ENCODE data around the gene CCSER1. TPM values are rescaled to one million over a fixed set of nuclear protein-coding genes. Genes with fewer than 3 reads are reported as not detected.

The CCSER1 gene
- total RNA-seq, 1 experiment from 2014 or later = 0.05 TPM

GRCh38 chr4:90128961-90129495 lies 1.8 kb downstream of the CCSER1 start:
- in situ Hi-C loops (cut with HindIII; ENCODE audit: low pct_unique_long_range_greater_than_20kb, low sequenced_read_pairs) = no loop called here
- no TSS peak for BruUV-seq (replicated peaks)
- H3K27me3 ChIP-seq (ENCODE audit: control insufficient read depth, insufficient read depth, low read length) = peaks cover 2% of the 10 kb centered on the region
- H3K4me1 ChIP-seq (ENCODE audit: control insufficient read depth, insufficient read depth, low read length) = no peaks in the 10 kb centered on the region
- no peak for TF ChIP-seq SIN3A (IDR thresholded peaks at IDR 0.05; ENCODE audit: borderline replicate concordance, insufficient read depth, low read depth, low read length)
- no peak for TF ChIP-seq CTCF (IDR thresholded peaks at IDR 0.05)
- TF ChIP-seq POLR2AphosphoS5 (IDR thresholded peaks at IDR 0.05; ENCODE audit: low read depth, low read length) = no peak
- no peak for TF ChIP-seq TCF7L2 (IDR thresholded peaks at IDR 0.05; ENCODE audit: low read depth, low read length)
- TF ChIP-seq REST (IDR thresholded peaks at IDR 0.05; ENCODE audit: insufficient read depth in 1 of 2, low read depth in 2 of 2, low read length in 1 of 2) = no peak
- H3K9me3 ChIP-seq (ENCODE audit: control insufficient read depth, insufficient read depth, low read depth, low read length) = no peaks in the 10 kb centered on the region
- no peak for DNase-seq (ENCODE audit: low read depth, low spot score)
- H3K4me3 ChIP-seq (ENCODE audit: low read depth in 2 of 2, low read length in 2 of 2) = peak overlapping the region in 1 of 2 experiments; percentile 55; a peak in 1 of 4 replicates
- ChIA-PET POLR2A (interaction anchor here (0.6 kb wide), 1 partner anchor 35 kb away, joined by 4 read pairs; no protein-coding TSS in a partner anchor), CTCF (no interaction called here)
- no peak for ATAC-seq
- intact Hi-C loops (cut with micrococcal nuclease; ENCODE audit: unreplicated experiment) = no loop called here
- H3K36me3 ChIP-seq (ENCODE audit: control insufficient read depth, insufficient read depth, low read length) = no peaks in the 10 kb centered on the region; the same call in 1 of the 2 replicates
- no peak overlapping the region for H3K27ac ChIP-seq (ENCODE audit: low read length)

GRCh38 chr4:90130076-90130475 lies 2.9 kb downstream of the CCSER1 start:
- no peak for TF ChIP-seq POLR2AphosphoS5 (IDR thresholded peaks at IDR 0.05; ENCODE audit: low read depth, low read length)
- ChIA-PET CTCF (no interaction called here), POLR2A (no interaction called here)
- Histone ChIP-seq H3K9me3 (ENCODE audit: control insufficient read depth, insufficient read depth, low read depth, low read length) (no peaks in the 10 kb centered on the region), H3K4me1 (ENCODE audit: control insufficient read depth, insufficient read depth, low read length) (no peaks in the 10 kb centered on the region), H3K36me3 (ENCODE audit: control insufficient read depth, insufficient read depth, low read length) (no peaks in the 10 kb centered on the region; the same call in 1 of the 2 replicates), H3K27ac (ENCODE audit: low read length) (no peak overlapping the region), H3K27me3 (ENCODE audit: control insufficient read depth, insufficient read depth, low read length) (peaks cover 2% of the 10 kb centered on the region), H3K4me3 (ENCODE audit: low read depth in 2 of 2, low read length in 2 of 2) (no peak overlapping the region)
- BruUV-seq (replicated peaks) = no TSS peak
- intact Hi-C loops (cut with micrococcal nuclease; ENCODE audit: unreplicated experiment) (no loop called here), in situ Hi-C loops (cut with HindIII; ENCODE audit: low pct_unique_long_range_greater_than_20kb, low sequenced_read_pairs) (no loop called here)
- ATAC-seq (no peak), DNase-seq (ENCODE audit: low read depth, low spot score) (no peak)

- TF ChIP-seq REST (IDR thresholded peaks at IDR 0.05; ENCODE audit: insufficient read depth in 1 of 2, low read depth in 2 of 2, low read length in 1 of 2) = peak; percentile 34 to 60; a peak in 2 of 4 replicates
- no peak for TF ChIP-seq POLR2AphosphoS5 (IDR thresholded peaks at IDR 0.05; ENCODE audit: low read depth, low read length)
- Histone ChIP-seq H3K27ac (ENCODE audit: low read length) (no peak overlapping the region), H3K27me3 (ENCODE audit: control insufficient read depth, insufficient read depth, low read length) (no peaks in the 10 kb centered on the region), H3K4me3 (ENCODE audit: low read depth in 2 of 2, low read length in 2 of 2) (no peak overlapping the region), H3K36me3 (ENCODE audit: control insufficient read depth, insufficient read depth, low read length) (no peaks in the 10 kb centered on the region), H3K4me1 (ENCODE audit: control insufficient read depth, insufficient read depth, low read length) (no peaks in the 10 kb centered on the region), H3K9me3 (ENCODE audit: control insufficient read depth, insufficient read depth, low read depth, low read length) (no peaks in the 10 kb centered on the region)
- POLR2A ChIA-PET = no interaction called here
- in situ Hi-C loops (cut with HindIII; ENCODE audit: low pct_unique_long_range_greater_than_20kb, low sequenced_read_pairs) = no loop called here
- intact Hi-C loops (cut with micrococcal nuclease; ENCODE audit: unreplicated experiment) = no loop called here
- BruUV-seq (replicated peaks) = no TSS peak
- DNase-seq (ENCODE audit: low read depth, low spot score) (no peak), ATAC-seq (no peak)
- CTCF ChIA-PET = no interaction called here
Measured at GRCh38 chr4:90137555-90137954, 10.4 kb downstream of the CCSER1 start.
